NCI-H69 (cell line): ENCODE data around the gene THEM4.

ENCODE experiments used
- DNase-seq: peaks from one replicate; lab custom pipeline; 2025; lab: John Stamatoyannopoulos, UW

THEM4 gene

GRCh38 chr1:151909167-151910149 lies at the start of gene THEM4:
Gene THEM4, minus strand, starts transcription at chr1:151909511. Its CDS starts 53 bp downstream, at chr1:151909458.
- peak; percentile 98 for DNase-seq

GRCh38 chr1:151958959-151959358 lies 49.6 kb upstream of the THEM4 start:
- no peak for DNase-seq

- DNase-seq, result no peak
Observed at GRCh38 chr1:151956957-151957497, 47.7 kb upstream of the THEM4 start.

GRCh38 chr1:151953409-151954094 lies 44.2 kb upstream of the THEM4 start:
- no peak for DNase-seq

- no peak for DNase-seq
Observed at GRCh38 chr1:151952811-151953210, 43.5 kb upstream of the THEM4 start.

GRCh38 chr1:151949371-151950193 lies 40.3 kb upstream of the THEM4 start:
- no peak for DNase-seq

- DNase-seq, result no peak
Observed at GRCh38 chr1:151948506-151948905, 39.2 kb upstream of the THEM4 start.

DNA sequence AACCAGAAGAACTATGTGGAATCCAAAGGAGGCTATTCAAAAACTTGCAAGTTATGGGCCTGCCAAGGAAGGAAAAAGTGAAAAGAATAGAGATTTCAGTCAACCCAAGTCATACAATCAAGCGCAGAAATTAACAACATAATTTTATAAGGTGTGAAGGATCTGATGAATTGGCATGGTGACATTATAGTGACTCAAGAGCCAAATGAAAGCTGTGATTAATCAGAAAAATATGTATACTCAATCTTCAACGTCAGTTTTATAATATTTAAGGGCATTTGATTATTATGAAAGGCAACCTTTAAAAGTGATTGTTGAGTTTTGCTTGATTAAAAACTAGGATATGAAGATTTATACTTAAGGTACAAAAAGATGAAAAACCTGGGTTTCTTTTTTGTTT lies 37.8 kb upstream of the THEM4 start:
- DNase-seq, result no peak

- DNase-seq, result peak; percentile 98
Observed at GRCh38 chr1:151945725-151946722, 36.7 kb upstream of the THEM4 start.

- peak; percentile 61 for DNase-seq
Observed at GRCh38 chr1:151944857-151945575, 35.7 kb upstream of the THEM4 start.

- peak; percentile 61 for DNase-seq
Observed at GRCh38 chr1:151944126-151944856, 35.0 kb upstream of the THEM4 start.

DNA sequence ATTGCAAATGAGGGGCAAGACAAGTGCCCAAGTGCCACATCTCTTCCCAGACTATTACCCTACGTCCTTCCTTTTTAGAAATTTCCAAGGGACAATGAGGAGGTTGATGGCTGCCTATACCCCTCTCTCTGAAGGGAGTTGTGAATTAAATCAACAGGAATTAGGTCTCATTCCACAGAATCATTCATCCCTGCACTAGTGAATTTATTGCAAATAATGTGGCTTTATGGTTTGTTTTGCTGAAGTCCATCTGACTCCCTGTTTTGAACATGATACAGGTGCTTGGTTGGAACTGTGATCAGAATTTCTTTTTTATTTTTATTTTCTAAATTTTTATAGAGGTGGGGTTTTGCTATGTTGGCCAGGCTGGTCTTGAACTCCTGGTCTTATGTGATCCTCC lies 34.3 kb upstream of the THEM4 start:
- DNase-seq, result no peak

GRCh38 chr1:151942882-151943281 lies 33.6 kb upstream of the THEM4 start:
- no peak for DNase-seq

DNA sequence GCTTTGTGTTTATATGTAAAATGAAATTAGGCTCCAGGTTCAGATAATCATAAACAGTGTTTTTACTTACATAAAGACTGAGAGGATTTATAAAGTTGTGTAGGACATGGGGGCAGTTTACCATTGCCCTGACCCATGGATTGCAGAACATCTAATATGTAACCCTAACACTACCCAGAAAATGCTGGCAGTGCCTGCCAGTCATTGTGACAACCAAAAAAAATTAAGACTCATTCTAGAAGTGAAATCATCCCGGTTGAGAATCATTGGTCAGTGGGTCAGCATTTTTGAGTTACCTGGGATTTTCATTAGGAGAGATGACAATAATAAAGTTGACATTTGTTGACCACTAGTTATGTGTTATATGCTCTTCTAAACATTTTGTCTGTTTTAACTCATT lies 31.2 kb upstream of the THEM4 start:
- DNase-seq, result no peak

- DNase-seq, result no peak
Observed at GRCh38 chr1:151939779-151940178, 30.5 kb upstream of the THEM4 start.

DNA sequence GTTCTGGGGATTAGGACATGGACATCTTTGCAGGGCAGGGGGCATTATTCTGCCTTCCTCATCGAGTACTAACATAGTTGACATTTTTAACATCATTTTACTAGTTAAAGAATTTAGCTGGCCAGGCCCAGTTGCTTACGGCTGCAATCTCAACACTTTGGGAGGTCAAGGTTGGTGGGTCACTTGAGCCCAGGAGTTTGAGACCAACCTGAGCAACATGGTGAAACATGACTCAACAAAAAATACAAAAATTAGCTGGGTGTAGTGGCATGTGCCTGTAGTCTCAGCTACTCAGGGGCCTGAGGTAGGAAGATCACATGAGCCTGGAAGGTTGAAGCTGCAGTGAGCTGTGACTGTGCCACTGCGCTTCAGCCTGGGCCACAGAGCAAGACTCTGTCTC lies 29.8 kb upstream of the THEM4 start:
- DNase-seq, result no peak

GRCh38 chr1:151936653-151937052 lies 27.3 kb upstream of the THEM4 start:
- DNase-seq, result peak; percentile 58

GRCh38 chr1:151935894-151936602 lies 26.7 kb upstream of the THEM4 start:
- no peak for DNase-seq

- DNase-seq, result peak; percentile 37
Observed at GRCh38 chr1:151935154-151935553, 25.8 kb upstream of the THEM4 start.
